Neural crest cell (in vitro differentiated cells): ENCODE results near the gene ZFAND6. TPM values are rescaled to one million over a fixed set of nuclear protein-coding genes. Genes with fewer than 3 reads are reported as not detected.

ENCODE experiments used
- DNase-seq: peaks from one replicate; pipeline ENCODE4 v3.0.0; 2021; ENCODE audit warnings: low read depth, mixed read lengths, low spot score
- H3K27ac Mint-ChIP-seq: one replicate; pipeline ENCODE4 v1.8.0; 2021; ENCODE audit warnings: mild to moderate bottlenecking, mixed read lengths; ENCODE audit not compliant: unreplicated experiment
- H3K27me3 Mint-ChIP-seq: 2 replicates; pipeline ENCODE4 v1.8.0; 2021; ENCODE audit warnings: low read depth, mild to moderate bottlenecking, mixed read lengths
- H3K36me3 Mint-ChIP-seq: 2 replicates; pipeline ENCODE4 v1.8.0; 2021; ENCODE audit warnings: low read depth, mild to moderate bottlenecking, mixed read lengths
- H3K4me1 Mint-ChIP-seq: 2 replicates; pipeline ENCODE4 v1.8.0; 2021; ENCODE audit warnings: mixed read lengths
- H3K4me3 Mint-ChIP-seq: one replicate; pipeline ENCODE4 v1.8.0; 2021; ENCODE audit warnings: mild to moderate bottlenecking, mixed read lengths
- H3K9me3 Mint-ChIP-seq: 2 replicates; pipeline ENCODE4 v1.8.0; 2021; ENCODE audit warnings: mixed read lengths
- total RNA-seq: library from RNA; stranded (reverse); gene quantifications from 2 replicates; pipeline ENCODE4 v1.2.1, GENCODE V29; 2021
- TF ChIP-seq, protein P1 (sequence below): fragments of 200-600 bp; sonication (generic); conservative IDR thresholded peaks from 2 replicates; pipeline ENCODE4 v1.5.0; 2021; ENCODE audit warnings: antibody characterized with exemption, mild to moderate bottlenecking

Gene ZFAND6
- total RNA-seq, 1 donor from 2014 or later = 50.6 TPM

DNA sequence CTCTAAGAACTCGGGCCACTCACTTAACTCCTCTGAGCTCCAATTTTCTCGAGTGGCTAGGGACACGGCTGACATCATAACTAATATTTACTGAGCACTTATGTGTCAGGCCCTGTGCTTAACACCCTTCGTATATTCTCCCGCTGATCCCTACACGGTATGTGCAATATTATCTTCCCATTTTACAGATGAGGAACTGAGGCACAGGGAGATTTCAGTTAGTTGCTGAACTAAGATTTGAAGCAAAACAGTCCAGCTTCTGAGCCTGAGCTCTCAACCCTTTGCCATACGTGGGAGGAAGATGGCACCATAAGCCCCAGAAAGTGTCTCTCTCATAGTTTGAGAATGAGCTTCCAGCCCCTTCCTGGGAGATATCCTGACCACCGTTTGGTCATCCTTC, 112.9 kb downstream of the ZFAND6 start:
- TF ChIP-seq, protein P1, sequence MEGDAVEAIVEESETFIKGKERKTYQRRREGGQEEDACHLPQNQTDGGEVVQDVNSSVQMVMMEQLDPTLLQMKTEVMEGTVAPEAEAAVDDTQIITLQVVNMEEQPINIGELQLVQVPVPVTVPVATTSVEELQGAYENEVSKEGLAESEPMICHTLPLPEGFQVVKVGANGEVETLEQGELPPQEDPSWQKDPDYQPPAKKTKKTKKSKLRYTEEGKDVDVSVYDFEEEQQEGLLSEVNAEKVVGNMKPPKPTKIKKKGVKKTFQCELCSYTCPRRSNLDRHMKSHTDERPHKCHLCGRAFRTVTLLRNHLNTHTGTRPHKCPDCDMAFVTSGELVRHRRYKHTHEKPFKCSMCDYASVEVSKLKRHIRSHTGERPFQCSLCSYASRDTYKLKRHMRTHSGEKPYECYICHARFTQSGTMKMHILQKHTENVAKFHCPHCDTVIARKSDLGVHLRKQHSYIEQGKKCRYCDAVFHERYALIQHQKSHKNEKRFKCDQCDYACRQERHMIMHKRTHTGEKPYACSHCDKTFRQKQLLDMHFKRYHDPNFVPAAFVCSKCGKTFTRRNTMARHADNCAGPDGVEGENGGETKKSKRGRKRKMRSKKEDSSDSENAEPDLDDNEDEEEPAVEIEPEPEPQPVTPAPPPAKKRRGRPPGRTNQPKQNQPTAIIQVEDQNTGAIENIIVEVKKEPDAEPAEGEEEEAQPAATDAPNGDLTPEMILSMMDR = no peak
- Mint-ChIP-seq H3K36me3 (peaks cover 2% of the 10 kb centered on the region), H3K4me1 (peaks cover 15% of the 10 kb centered on the region), H3K27me3 (no peaks in the 10 kb centered on the region), H3K4me3 (no peak overlapping the region), H3K27ac (no peak overlapping the region), H3K9me3 (no peaks in the 10 kb centered on the region)
- DNase-seq = no peak

DNA sequence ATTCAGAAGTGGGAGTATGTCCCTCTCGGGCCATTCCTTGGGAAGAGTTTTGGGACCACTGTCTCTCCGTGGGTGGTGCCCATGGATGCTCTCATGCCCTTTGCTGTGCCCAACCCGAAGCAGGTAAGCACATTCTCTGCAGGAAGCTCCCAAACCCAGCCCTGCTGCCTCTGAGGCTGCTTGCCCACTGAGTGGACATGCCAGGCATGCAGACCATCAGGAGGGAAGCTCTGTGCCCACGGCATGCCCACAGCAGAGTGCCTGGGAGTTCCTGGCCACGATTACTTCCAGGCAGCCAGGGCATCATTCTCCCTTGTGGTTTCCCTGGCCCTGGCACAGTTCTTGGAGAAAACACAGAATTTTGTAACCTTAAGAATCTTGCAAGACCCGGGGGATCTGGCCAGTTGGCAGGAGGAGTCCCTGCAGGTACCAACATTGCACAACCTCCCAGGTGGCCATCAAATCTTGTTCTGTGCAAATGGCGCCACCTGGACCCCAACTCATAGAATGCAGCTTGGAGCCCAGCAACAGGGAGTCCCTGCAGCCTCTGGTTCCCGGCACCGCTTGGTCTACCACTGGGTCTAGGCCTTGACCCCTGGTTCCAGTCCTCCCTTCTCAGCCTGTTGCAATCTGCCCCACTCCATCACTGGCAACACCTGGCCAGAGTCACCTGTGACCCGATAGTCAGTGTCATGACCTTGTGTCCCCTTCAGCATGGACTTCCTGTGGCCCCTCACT, 113.7 kb downstream of the ZFAND6 start:
- no peak overlapping the region for H3K27ac Mint-ChIP-seq
- H3K4me1 Mint-ChIP-seq = peaks cover 15% of the 10 kb centered on the region

DNA sequence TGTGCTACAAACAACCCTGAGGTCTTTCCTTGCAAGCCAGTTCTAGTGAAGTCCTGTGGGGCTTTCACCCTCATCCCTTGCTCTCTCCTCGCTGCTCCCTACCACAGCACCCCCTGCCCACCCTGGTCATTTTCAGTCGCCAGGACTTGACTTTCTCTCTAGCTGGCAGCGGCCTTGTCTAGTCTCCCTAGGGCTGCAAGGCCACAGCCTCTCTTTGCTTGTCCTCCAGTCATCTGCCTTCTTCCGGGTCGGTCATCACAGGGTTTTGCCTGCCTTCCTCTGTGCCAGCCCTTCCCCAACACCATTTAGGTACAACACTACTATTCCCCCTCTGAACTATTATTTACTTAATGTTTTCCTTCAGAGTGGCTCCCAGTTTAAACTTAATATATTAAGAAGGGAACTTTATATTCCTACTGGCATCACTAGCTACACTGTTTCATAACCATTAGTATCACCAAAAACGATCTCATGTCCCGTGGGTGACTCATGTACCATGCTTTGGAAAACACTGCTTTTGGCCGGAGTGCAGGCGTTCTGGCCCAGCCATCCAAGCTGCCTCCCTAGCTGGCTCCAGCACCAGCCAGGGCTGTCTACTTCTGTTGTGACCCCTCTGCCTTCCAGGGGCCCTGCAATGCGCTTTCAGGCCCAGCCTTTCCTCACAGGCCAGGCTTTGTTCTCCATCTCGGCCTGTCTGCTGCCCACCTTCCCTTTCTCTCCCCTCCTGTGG, 114.7 kb downstream of the ZFAND6 start:
- Mint-ChIP-seq H3K36me3 (peaks cover 2% of the 10 kb centered on the region), H3K27ac (peak overlapping the region; percentile 95), H3K27me3 (no peaks in the 10 kb centered on the region), H3K9me3 (no peaks in the 10 kb centered on the region), H3K4me1 (peaks cover 15% of the 10 kb centered on the region), H3K4me3 (no peak overlapping the region)
- TF ChIP-seq, protein P1 = no peak
- no peak for DNase-seq

More for the DNA sequence above, 113.7 kb downstream of the ZFAND6 start:
- TF ChIP-seq, protein P1 = peak; percentile 77
- no peak overlapping the region for H3K4me3 Mint-ChIP-seq
- peaks cover 2% of the 10 kb centered on the region for H3K36me3 Mint-ChIP-seq
- H3K9me3 Mint-ChIP-seq = no peaks in the 10 kb centered on the region
- DNase-seq = peak; percentile 62
- H3K27me3 Mint-ChIP-seq = no peaks in the 10 kb centered on the region

DNA sequence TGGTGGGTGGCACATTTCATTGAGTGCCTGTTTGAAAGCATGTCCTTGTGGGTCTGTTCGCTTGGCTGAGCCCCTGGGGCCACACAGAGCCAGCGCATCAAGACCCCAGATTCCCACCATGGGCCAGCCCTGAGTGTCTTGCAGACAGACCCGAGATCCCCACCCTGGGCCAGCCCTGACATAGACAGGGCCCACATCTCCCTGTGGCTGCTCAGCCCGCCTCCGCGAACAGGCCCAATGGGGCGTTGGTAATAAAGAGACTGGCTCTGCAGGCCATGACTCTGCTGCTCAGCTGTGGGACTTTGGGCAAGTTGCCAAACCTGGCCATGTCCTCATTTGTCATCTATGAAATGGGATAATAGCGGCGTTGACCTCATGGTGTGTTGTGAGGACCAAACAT, 116.0 kb downstream of the ZFAND6 start:
- Mint-ChIP-seq H3K9me3 (no peaks in the 10 kb centered on the region), H3K27me3 (no peaks in the 10 kb centered on the region), H3K27ac (no peak overlapping the region), H3K4me3 (no peak overlapping the region), H3K4me1 (peaks cover 15% of the 10 kb centered on the region), H3K36me3 (peaks cover 2% of the 10 kb centered on the region)
- no peak for DNase-seq
- TF ChIP-seq, protein P1 = no peak

DNA sequence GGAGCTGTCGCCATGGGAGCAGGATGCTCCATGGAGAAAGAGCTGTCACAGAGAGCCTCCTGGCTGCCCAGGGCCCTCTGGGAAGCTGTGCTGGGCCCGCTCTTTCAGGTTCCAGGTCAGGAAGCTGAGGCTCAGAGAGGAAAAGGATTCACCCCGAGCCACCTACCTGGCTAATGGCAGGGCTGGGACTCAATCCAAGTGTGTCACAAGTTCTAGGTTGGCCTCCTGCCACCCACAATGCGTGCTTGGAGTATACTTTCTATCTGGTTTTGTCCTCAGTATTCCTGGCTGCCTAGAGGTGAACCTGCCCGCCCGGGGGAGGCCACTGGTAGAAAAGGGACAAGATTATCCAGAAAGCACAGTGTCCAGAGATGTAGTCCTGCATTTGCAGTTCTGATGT, 117.0 kb downstream of the ZFAND6 start:
- Mint-ChIP-seq H3K4me3 (no peak overlapping the region), H3K4me1 (peaks cover 15% of the 10 kb centered on the region), H3K9me3 (no peaks in the 10 kb centered on the region), H3K27ac (no peak overlapping the region), H3K36me3 (peaks cover 2% of the 10 kb centered on the region), H3K27me3 (no peaks in the 10 kb centered on the region)
- TF ChIP-seq, protein P1 = no peak
- no peak for DNase-seq
